IMR-90 (cell line): ENCODE results near the gene TPR. TPM values are rescaled to one million over a fixed set of nuclear protein-coding genes. Genes with fewer than 3 reads are reported as not detected.

Experiments used
- ATAC-seq: fragments of 200-7000 bp; cut with Tn5 transposase; 2 replicates; pipeline ENCODE4 v1.9.1; 2020; ENCODE audit warnings: low read depth, mild to moderate bottlenecking, moderate library complexity
- BruUV-seq: library from RNA; stranded (reverse); fragments of 400-500 nt; replicated peaks from 2 replicates; lab custom pipeline; 2021; lab: Mats Ljungman, UMichigan
- CTCF ChIA-PET: fragments of 300-600 bp; formaldehyde crosslinking; extraction: SDS; loops from one replicate; lab custom pipeline; 2021; ENCODE audit warnings: antibody characterized with exemption; lab: Yijun Ruan, JAX
- POLR2A ChIA-PET: fragments of 300-600 bp; sonication (Branson Sonifier 250); formaldehyde crosslinking; loops from one replicate; lab custom pipeline; 2022; ENCODE audit warnings: antibody characterized with exemption; ENCODE audit not compliant: unreplicated experiment; lab: Charles Lee
- DNase-seq: peaks from one replicate; pipeline ENCODE4 v3.0.0; 2013
- H2AFZ ChIP-seq: replicated peaks from 2 replicates; pipeline ENCODE3; 2013; ENCODE audit warnings: low read length, mild to moderate bottlenecking; ENCODE audit not compliant: poor library complexity
- H2AK5ac ChIP-seq: 2 replicates; pipeline ENCODE4 v1.6.1; 2013; ENCODE audit warnings: low read depth, low read length, inconsistent platforms
- H2AK9ac ChIP-seq: replicated peaks from 2 replicates; pipeline ENCODE3; 2013; ENCODE audit warnings: mild to moderate bottlenecking, low read depth, low read length, moderate library complexity; ENCODE audit not compliant: poor library complexity
- H2BK120ac ChIP-seq: 2 replicates; pipeline ENCODE4 v1.6.1; 2013; ENCODE audit warnings: low read depth, low read length, inconsistent platforms
- H2BK15ac ChIP-seq: 3 replicates; pipeline ENCODE4 v1.6.1; 2013; ENCODE audit warnings: low read depth, low read length, inconsistent platforms
- H2BK20ac ChIP-seq: 2 replicates; pipeline ENCODE4 v1.6.1; 2013; ENCODE audit warnings: low read depth, mild to moderate bottlenecking, inconsistent platforms, low read length, moderate library complexity
- H2BK5ac ChIP-seq: 2 replicates; pipeline ENCODE4 v1.6.1; 2013; ENCODE audit warnings: mild to moderate bottlenecking, low read depth, low read length, inconsistent platforms; ENCODE audit not compliant: poor library complexity, severe bottlenecking
- H3K14ac ChIP-seq: replicated peaks from 2 replicates; pipeline ENCODE4 v1.6.1; 2013; ENCODE audit warnings: low read depth, low read length, inconsistent platforms
- H3K18ac ChIP-seq: 2 replicates; pipeline ENCODE4 v1.6.1; 2013; ENCODE audit warnings: low read depth, low read length, control low read depth
- H3K23ac ChIP-seq: 2 replicates; pipeline ENCODE4 v1.6.1; 2013; ENCODE audit warnings: low read depth, low read length, inconsistent platforms
- H3K27ac ChIP-seq: 2 replicates; pipeline ENCODE4 v1.5.1; 2013; ENCODE audit warnings: mild to moderate bottlenecking, control low read depth, low read length; ENCODE audit not compliant: insufficient read depth
- H3K27me3 ChIP-seq: 2 replicates; pipeline ENCODE4 v1.6.1; 2013; ENCODE audit warnings: low read length; ENCODE audit not compliant: control insufficient read depth, insufficient read depth
- H3K36me3 ChIP-seq: 2 replicates; pipeline ENCODE4 v1.6.1; 2013; ENCODE audit warnings: low read length, mixed read lengths; ENCODE audit not compliant: control insufficient read depth, insufficient read depth
- H3K4ac ChIP-seq: 2 replicates; pipeline ENCODE4 v1.6.1; 2013; ENCODE audit warnings: low read depth, low read length, inconsistent platforms
- H3K4me1 ChIP-seq: 2 replicates; pipeline ENCODE4 v1.6.1; 2013; ENCODE audit warnings: low read length, mixed read lengths; ENCODE audit not compliant: control insufficient read depth, insufficient read depth
- H3K4me2 ChIP-seq: 2 replicates; pipeline ENCODE4 v1.6.1; 2013; ENCODE audit warnings: low read depth, mild to moderate bottlenecking, control low read depth, low read length, moderate library complexity
- H3K4me3 ChIP-seq: 2 replicates; pipeline ENCODE4 v1.5.1; 2013; ENCODE audit warnings: low read depth, mild to moderate bottlenecking, control low read depth, low read length, moderate library complexity; ENCODE audit not compliant: insufficient read depth
- H3K56ac ChIP-seq: 2 replicates; pipeline ENCODE4 v1.6.1; 2013; ENCODE audit warnings: low read length, inconsistent platforms; ENCODE audit not compliant: insufficient read depth; ENCODE audit errors: extremely low read depth
- H3K79me1 ChIP-seq, 2 experiments: 2 replicates each; pipeline ENCODE4 v1.6.1; 2013; ENCODE audit warnings: low read length in 2 of 2, inconsistent platforms in 1 of 2, low read depth in 1 of 2
- H3K9ac ChIP-seq: 2 replicates; pipeline ENCODE4 v1.6.1; 2013; ENCODE audit warnings: low read depth, low read length, control low read depth
- H3K9me1 ChIP-seq: 2 replicates; pipeline ENCODE4 v1.6.1; 2013; ENCODE audit warnings: low read length, inconsistent platforms; ENCODE audit not compliant: insufficient read depth
- H3K9me3 ChIP-seq: 2 replicates; pipeline ENCODE4 v1.6.1; 2013; ENCODE audit warnings: low read length; ENCODE audit not compliant: control insufficient read depth, insufficient read depth
- H4K20me1 ChIP-seq: 2 replicates; pipeline ENCODE4 v1.6.1; 2013; ENCODE audit warnings: low read length, inconsistent platforms; ENCODE audit not compliant: insufficient read depth
- H4K5ac ChIP-seq: 2 replicates; pipeline ENCODE4 v1.6.1; 2013; ENCODE audit warnings: mild to moderate bottlenecking, low read depth, low read length, control low read depth
- H4K8ac ChIP-seq, 2 experiments: 2 replicates each; pipeline ENCODE4 v1.6.1; 2013; ENCODE audit warnings: low read depth in 2 of 2, low read length in 2 of 2, control low read depth in 1 of 2, inconsistent platforms in 1 of 2
- H4K91ac ChIP-seq: 2 replicates; pipeline ENCODE4 v1.6.1; 2013; ENCODE audit warnings: low read depth, low read length, inconsistent platforms; ENCODE audit not compliant: insufficient read depth
- BHLHE40 ChIP-seq: fragments of 150-350 bp; IDR thresholded peaks from 2 replicates; pipeline ENCODE4 v1.6.1; 2016; ENCODE audit warnings: mild to moderate bottlenecking, low read depth, low read length
- FOS ChIP-seq: fragments of 150-350 bp; IDR thresholded peaks from 2 replicates; pipeline ENCODE4 v1.6.1; 2016; ENCODE audit warnings: low read depth, low read length
- MAFK ChIP-seq: IDR thresholded peaks from 2 replicates; pipeline ENCODE4 v1.6.1; 2012; ENCODE audit warnings: low read depth, low read length, improper control_type of control experiment
- MAZ ChIP-seq: IDR thresholded peaks from 2 replicates; pipeline ENCODE4 v1.6.1; 2012; ENCODE audit warnings: low read depth, mild to moderate bottlenecking, low read length, improper control_type of control experiment, moderate library complexity, borderline replicate concordance
- NFE2L2 ChIP-seq: fragments of 150-350 bp; IDR thresholded peaks from 2 replicates; pipeline ENCODE4 v1.6.1; 2016; ENCODE audit warnings: low read depth, mild to moderate bottlenecking, low read length
- RCOR1 ChIP-seq: IDR thresholded peaks from 2 replicates; pipeline ENCODE4 v1.6.1; 2012; ENCODE audit warnings: mild to moderate bottlenecking, low read length, improper control_type of control experiment; ENCODE audit not compliant: insufficient replicate concordance
- SMC3 ChIP-seq: fragments of 150-350 bp; IDR thresholded peaks from 2 replicates; pipeline ENCODE4 v1.6.1; 2016; ENCODE audit warnings: low read depth, mild to moderate bottlenecking, antibody characterized with exemption, low read length, moderate library complexity
- WGBS, 2 experiments: methylation state at CpG; one replicate each; pipeline versions ENCODE4 v1.1.5 to v1.1.7; 2013; ENCODE audit warnings: missing lambda C conversion rate in 2 of 2; ENCODE audit not compliant: insufficient read length in 1 of 2; ENCODE audit errors: extremely low coverage in 2 of 2; 5-methylcytosine and 5-hydroxymethylcytosine counted together
- dilution Hi-C: fragments of 300-500 bp; cut with HindIII; formaldehyde crosslinking; loops from one replicate; pipeline ENCODE4 v1.14.3; 2018; ENCODE audit warnings: low sequenced_read_pairs; ENCODE audit not compliant: unreplicated experiment
- in situ Hi-C: fragments of 300-500 bp; cut with MboI; formaldehyde crosslinking; loops from 3 replicates; pipeline ENCODE4 v1.14.3; 2019; ENCODE audit warnings: low sequenced_read_pairs, inconsistent platforms, mixed read lengths
- intact Hi-C: fragments of 100-400 bp; cut with micrococcal nuclease; formaldehyde crosslinking; loops from 2 replicates; pipeline ENCODE4 v1.10.0; 2022
- polyA plus RNA-seq, 3 experiments: library from polyadenylated mRNA; depleted of rRNA; stranded (reverse); fragments of >200 nt; gene quantifications; 2 replicates each; pipeline ENCODE4 v1.2.3, GENCODE V29; 2012; ENCODE audit warnings: low replicate concordance in 1 of 3
- total RNA-seq: library from RNA; depleted of rRNA; stranded (reverse); fragments of >200 nt; gene quantifications from 2 replicates; pipeline ENCODE4 v1.2.3, GENCODE V29; 2012
- TF ChIP-seq, protein P1 (sequence below): fragments of 150-350 bp; IDR thresholded peaks from 2 replicates; pipeline ENCODE4 v1.6.1; 2016; ENCODE audit warnings: low read depth, mild to moderate bottlenecking, low read length, moderate library complexity, borderline replicate concordance

TPR gene
- total and polyA plus RNA-seq, 2 of the 4 experiments (the other 2 are of a cell fraction) = 38.2 to 60.4 TPM

GRCh38 chr1:186386725-186387383 lies 11.8 kb upstream of the TPR start:
- H2AK5ac ChIP-seq = no peak overlapping the region
- H3K79me1 ChIP-seq = peaks cover 0 to 6% of the 10 kb centered on the region in 2 experiments; a peak in 3 of 4 replicates
- H3K9ac ChIP-seq = no peak overlapping the region
- ChIA-PET CTCF (no interaction called here), POLR2A (no interaction called here)
- H3K4me2 ChIP-seq = no peak overlapping the region
- dilution Hi-C loops = no loop called here
- no peak overlapping the region for H4K5ac ChIP-seq
- no peak overlapping the region for H2BK20ac ChIP-seq
- intact Hi-C loops = no loop called here
- no peaks in the 10 kb centered on the region for H3K9me1 ChIP-seq
- no peak overlapping the region for H3K27ac ChIP-seq
- no peak overlapping the region for H4K8ac ChIP-seq
- H4K91ac ChIP-seq = no peak overlapping the region
- no peak overlapping the region for H3K18ac ChIP-seq
- H2BK120ac ChIP-seq = no peak overlapping the region
- WGBS, 2 experiments = no CpG with 5 or more reads among the region's 3 CpGs
- H4K20me1 ChIP-seq = no peaks in the 10 kb centered on the region
- no peak overlapping the region for H3K14ac ChIP-seq
- no peak overlapping the region for H2AFZ ChIP-seq
- H3K23ac ChIP-seq = no peak overlapping the region
- no peak overlapping the region for H2AK9ac ChIP-seq
- ATAC-seq (no peak), DNase-seq (no peak)
- H2BK15ac ChIP-seq = no peak overlapping the region
- in situ Hi-C loops = no loop called here
- H3K4ac ChIP-seq = no peak overlapping the region
- BruUV-seq = no TSS peak
- peaks cover 20% of the 10 kb centered on the region for H3K36me3 ChIP-seq
- H2BK5ac ChIP-seq = no peak overlapping the region
- no peaks in the 10 kb centered on the region for H3K9me3 ChIP-seq
- no peak for TF ChIP-seq MAZ
- TF ChIP-seq BHLHE40 = no peak
- no peak for TF ChIP-seq FOS
- no peak for TF ChIP-seq SMC3
- no peak for TF ChIP-seq RCOR1
- no peak for TF ChIP-seq NFE2L2
- TF ChIP-seq, protein P1, sequence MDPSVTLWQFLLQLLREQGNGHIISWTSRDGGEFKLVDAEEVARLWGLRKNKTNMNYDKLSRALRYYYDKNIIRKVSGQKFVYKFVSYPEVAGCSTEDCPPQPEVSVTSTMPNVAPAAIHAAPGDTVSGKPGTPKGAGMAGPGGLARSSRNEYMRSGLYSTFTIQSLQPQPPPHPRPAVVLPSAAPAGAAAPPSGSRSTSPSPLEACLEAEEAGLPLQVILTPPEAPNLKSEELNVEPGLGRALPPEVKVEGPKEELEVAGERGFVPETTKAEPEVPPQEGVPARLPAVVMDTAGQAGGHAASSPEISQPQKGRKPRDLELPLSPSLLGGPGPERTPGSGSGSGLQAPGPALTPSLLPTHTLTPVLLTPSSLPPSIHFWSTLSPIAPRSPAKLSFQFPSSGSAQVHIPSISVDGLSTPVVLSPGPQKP = no peak
- TF ChIP-seq MAFK = no peak
- H3K56ac ChIP-seq = no peak overlapping the region
- no peak overlapping the region for H3K4me3 ChIP-seq
- H3K4me1 ChIP-seq = no peaks in the 10 kb centered on the region
- no peaks in the 10 kb centered on the region for H3K27me3 ChIP-seq
